ENCODE results near the gene ZNF189. TPM values are rescaled to one million over a fixed set of nuclear protein-coding genes. Genes with fewer than 3 reads are reported as not detected.

ZNF189 gene
- total RNA-seq, 1 donor from 2014 or later, result 31.0 TPM

DNA sequence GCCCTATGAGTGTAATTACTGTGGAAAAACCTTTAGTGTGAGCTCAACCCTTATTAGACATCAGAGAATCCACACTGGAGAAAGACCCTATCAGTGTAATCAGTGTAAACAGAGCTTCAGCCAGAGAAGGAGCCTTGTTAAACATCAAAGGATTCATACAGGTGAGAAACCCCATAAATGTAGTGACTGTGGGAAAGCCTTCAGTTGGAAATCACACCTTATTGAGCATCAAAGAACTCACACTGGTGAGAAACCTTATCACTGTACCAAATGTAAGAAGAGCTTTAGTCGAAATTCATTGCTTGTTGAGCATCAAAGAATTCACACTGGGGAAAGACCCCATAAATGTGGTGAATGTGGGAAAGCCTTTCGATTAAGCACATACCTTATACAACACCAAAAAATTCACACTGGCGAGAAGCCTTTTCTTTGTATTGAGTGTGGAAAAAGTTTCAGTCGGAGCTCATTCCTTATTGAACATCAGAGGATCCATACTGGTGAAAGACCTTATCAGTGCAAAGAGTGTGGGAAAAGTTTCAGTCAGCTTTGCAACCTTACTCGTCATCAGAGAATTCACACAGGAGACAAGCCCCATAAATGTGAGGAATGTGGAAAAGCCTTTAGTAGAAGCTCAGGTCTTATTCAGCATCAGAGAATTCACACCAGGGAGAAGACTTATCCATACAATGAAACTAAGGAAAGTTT lies 9.9 kb downstream of the ZNF189 start:
- no peak for DNase-seq (ENCODE audit: low spot score)
- H3K27ac Mint-ChIP-seq (ENCODE audit: unreplicated experiment), result no peak overlapping the region
- H3K4me3 Mint-ChIP-seq (ENCODE audit: unreplicated experiment), result peak overlapping the region; percentile 78
- H3K4me1 Mint-ChIP-seq (ENCODE audit: unreplicated experiment), result no peaks in the 10 kb centered on the region
- H3K9me3 Mint-ChIP-seq (ENCODE audit: unreplicated experiment), result peaks cover 44% of the 10 kb centered on the region
- peaks cover 77% of the 10 kb centered on the region for H3K36me3 Mint-ChIP-seq (ENCODE audit: low read depth, unreplicated experiment)
- peaks cover 8% of the 10 kb centered on the region for H3K27me3 Mint-ChIP-seq (ENCODE audit: unreplicated experiment)
- TF ChIP-seq, protein P1, sequence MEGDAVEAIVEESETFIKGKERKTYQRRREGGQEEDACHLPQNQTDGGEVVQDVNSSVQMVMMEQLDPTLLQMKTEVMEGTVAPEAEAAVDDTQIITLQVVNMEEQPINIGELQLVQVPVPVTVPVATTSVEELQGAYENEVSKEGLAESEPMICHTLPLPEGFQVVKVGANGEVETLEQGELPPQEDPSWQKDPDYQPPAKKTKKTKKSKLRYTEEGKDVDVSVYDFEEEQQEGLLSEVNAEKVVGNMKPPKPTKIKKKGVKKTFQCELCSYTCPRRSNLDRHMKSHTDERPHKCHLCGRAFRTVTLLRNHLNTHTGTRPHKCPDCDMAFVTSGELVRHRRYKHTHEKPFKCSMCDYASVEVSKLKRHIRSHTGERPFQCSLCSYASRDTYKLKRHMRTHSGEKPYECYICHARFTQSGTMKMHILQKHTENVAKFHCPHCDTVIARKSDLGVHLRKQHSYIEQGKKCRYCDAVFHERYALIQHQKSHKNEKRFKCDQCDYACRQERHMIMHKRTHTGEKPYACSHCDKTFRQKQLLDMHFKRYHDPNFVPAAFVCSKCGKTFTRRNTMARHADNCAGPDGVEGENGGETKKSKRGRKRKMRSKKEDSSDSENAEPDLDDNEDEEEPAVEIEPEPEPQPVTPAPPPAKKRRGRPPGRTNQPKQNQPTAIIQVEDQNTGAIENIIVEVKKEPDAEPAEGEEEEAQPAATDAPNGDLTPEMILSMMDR (IDR thresholded peaks at IDR 0.05; ENCODE audit: unreplicated experiment), result no peak

DNA sequence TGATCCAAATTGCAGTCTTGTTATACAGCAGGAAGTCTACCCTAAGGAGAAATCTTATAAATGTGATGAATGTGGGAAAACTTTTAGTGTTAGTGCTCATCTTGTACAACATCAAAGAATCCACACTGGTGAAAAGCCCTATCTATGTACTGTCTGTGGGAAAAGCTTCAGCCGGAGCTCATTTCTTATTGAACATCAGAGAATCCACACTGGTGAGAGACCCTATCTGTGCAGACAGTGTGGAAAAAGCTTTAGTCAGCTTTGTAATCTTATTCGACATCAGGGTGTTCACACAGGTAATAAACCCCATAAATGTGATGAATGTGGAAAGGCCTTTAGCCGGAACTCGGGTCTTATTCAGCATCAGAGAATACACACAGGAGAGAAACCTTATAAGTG lies 10.4 kb downstream of the ZNF189 start:
- Mint-ChIP-seq H3K9me3 (ENCODE audit: unreplicated experiment) (peaks cover 44% of the 10 kb centered on the region), H3K27me3 (ENCODE audit: unreplicated experiment) (peaks cover 8% of the 10 kb centered on the region), H3K36me3 (ENCODE audit: low read depth, unreplicated experiment) (peaks cover 72% of the 10 kb centered on the region), H3K27ac (ENCODE audit: unreplicated experiment) (no peak overlapping the region), H3K4me1 (ENCODE audit: unreplicated experiment) (no peaks in the 10 kb centered on the region), H3K4me3 (ENCODE audit: unreplicated experiment) (peak overlapping the region; percentile 78)
- no peak for DNase-seq (ENCODE audit: low spot score)
- TF ChIP-seq, protein P1 (IDR thresholded peaks at IDR 0.05; ENCODE audit: unreplicated experiment), result no peak

DNA sequence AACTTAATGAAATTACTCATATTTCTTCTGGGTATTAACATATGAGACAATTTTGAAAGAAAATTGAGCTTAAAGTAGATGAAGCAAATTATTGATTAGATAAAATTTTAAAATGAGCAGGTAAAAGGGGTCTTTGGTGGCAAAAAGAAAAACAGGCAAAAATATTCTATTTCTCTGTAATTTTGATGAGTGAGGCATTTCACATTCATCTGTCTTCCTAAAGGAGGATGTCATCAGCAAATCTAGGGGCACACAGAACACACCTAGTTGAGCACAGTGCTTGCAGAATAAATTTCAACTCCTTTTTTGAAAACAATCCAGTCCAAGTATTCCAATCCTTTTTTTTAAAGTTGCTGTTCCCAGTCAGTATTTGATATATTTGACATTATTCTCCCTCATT lies 16.2 kb downstream of the ZNF189 start:
- no peak for DNase-seq (ENCODE audit: low spot score)
- Mint-ChIP-seq H3K27me3 (ENCODE audit: unreplicated experiment) (peaks cover 4% of the 10 kb centered on the region), H3K4me1 (ENCODE audit: unreplicated experiment) (peaks cover 5% of the 10 kb centered on the region), H3K27ac (ENCODE audit: unreplicated experiment) (no peak overlapping the region), H3K9me3 (ENCODE audit: unreplicated experiment) (no peaks in the 10 kb centered on the region), H3K36me3 (ENCODE audit: low read depth, unreplicated experiment) (peaks cover 21% of the 10 kb centered on the region), H3K4me3 (ENCODE audit: unreplicated experiment) (no peak overlapping the region)
- TF ChIP-seq, protein P1 (IDR thresholded peaks at IDR 0.05; ENCODE audit: unreplicated experiment), result no peak

DNA sequence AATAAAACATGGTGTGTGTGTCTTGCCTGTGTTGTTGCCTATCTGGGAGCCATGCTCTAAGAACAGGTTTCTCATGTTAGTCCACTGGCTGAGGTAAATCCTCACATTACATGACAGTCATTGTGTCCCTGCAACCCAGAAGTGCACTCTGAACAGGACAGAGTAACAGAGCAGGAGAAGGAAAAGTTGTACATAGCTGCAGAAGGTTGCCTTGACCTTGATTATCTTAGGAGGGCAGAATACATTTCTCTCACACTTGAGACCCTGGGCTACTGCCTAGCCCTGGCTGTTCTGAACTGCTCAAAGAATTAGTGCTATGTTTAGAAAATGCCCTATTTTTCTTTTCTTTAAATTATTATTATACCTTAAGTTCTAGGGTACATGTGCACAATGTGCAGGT lies 16.9 kb downstream of the ZNF189 start:
- Mint-ChIP-seq H3K9me3 (ENCODE audit: unreplicated experiment) (no peaks in the 10 kb centered on the region), H3K36me3 (ENCODE audit: low read depth, unreplicated experiment) (peaks cover 16% of the 10 kb centered on the region), H3K4me1 (ENCODE audit: unreplicated experiment) (peaks cover 5% of the 10 kb centered on the region), H3K27me3 (ENCODE audit: unreplicated experiment) (peaks cover 4% of the 10 kb centered on the region), H3K4me3 (ENCODE audit: unreplicated experiment) (no peak overlapping the region), H3K27ac (ENCODE audit: unreplicated experiment) (no peak overlapping the region)
- DNase-seq (ENCODE audit: low spot score), result no peak
- TF ChIP-seq, protein P1 (IDR thresholded peaks at IDR 0.05; ENCODE audit: unreplicated experiment), result no peak

DNA sequence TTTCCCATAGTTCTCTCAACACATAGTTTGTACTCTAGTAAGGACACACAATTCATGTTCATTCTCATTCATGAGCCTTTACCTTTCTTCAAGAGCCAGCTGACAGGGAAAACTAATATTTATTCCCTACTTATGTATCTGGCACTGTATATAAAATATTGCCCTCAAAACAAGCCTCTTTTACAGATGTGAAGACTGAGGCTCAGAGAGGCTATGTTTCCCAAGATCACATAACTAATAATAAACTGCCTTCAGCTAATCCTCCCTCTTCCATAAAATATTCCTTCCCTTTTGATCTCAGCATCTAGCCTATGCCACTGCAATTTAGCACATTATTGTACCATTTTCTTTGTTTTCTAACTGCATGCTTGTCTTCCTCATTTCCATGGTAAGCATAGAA lies 18.7 kb downstream of the ZNF189 start:
- Mint-ChIP-seq H3K36me3 (ENCODE audit: low read depth, unreplicated experiment) (peaks cover 5% of the 10 kb centered on the region), H3K27ac (ENCODE audit: unreplicated experiment) (no peak overlapping the region), H3K27me3 (ENCODE audit: unreplicated experiment) (peaks cover 2% of the 10 kb centered on the region), H3K4me3 (ENCODE audit: unreplicated experiment) (no peak overlapping the region), H3K9me3 (ENCODE audit: unreplicated experiment) (no peaks in the 10 kb centered on the region), H3K4me1 (ENCODE audit: unreplicated experiment) (peaks cover 5% of the 10 kb centered on the region)
- TF ChIP-seq, protein P1 (IDR thresholded peaks at IDR 0.05; ENCODE audit: unreplicated experiment), result no peak
- no peak for DNase-seq (ENCODE audit: low spot score)

Measured in endothelial cell (in vitro differentiated cells).